AG04450 (cell line): ENCODE data around the gene PEX14. TPM values are rescaled to one million over a fixed set of nuclear protein-coding genes. Genes with fewer than 3 reads are reported as not detected.

Experiments used
- CTCF ChIA-PET: fragments of 300-600, 350-600 bp; formaldehyde crosslinking; extraction: SDS; loops from one replicate; lab custom pipeline; 2022; ENCODE audit warnings: antibody characterized with exemption, inconsistent platforms; lab: Charles Lee
- POLR2A ChIA-PET: fragments of 350-600 bp; formaldehyde crosslinking; extraction: SDS; loops from one replicate; lab custom pipeline; 2021; ENCODE audit warnings: antibody characterized with exemption, inconsistent platforms; lab: Yijun Ruan, JAX
- DNase-seq: peaks from one replicate; pipeline ENCODE4 v3.0.0-alpha.2; 2011; ENCODE audit warnings: low read depth, low spot score
- H3K27ac ChIP-seq: one replicate; pipeline ENCODE4 v1.5.1; 2012; ENCODE audit warnings: low read depth, low read length, control low read depth
- H3K27me3 ChIP-seq: one replicate; pipeline ENCODE4 v1.6.0; 2012; ENCODE audit warnings: low read length; ENCODE audit not compliant: control insufficient read depth, insufficient read depth
- H3K4me3 ChIP-seq: 2 replicates; pipeline ENCODE4 v1.5.1; 2011; ENCODE audit warnings: mild to moderate bottlenecking, low read depth, low read length, control low read depth
- H3K9me3 ChIP-seq: 2 replicates; pipeline ENCODE4 v1.5.1; 2012; ENCODE audit warnings: low read length; ENCODE audit not compliant: control insufficient read depth, insufficient read depth
- polyA plus RNA-seq: library from polyadenylated mRNA; depleted of rRNA; stranded (reverse); fragments of >200 nt; gene quantifications from 2 replicates; pipeline ENCODE4 v1.2.3, GENCODE V29; 2011
- TF ChIP-seq, protein P1 (sequence below): IDR thresholded peaks from 2 replicates; pipeline ENCODE4 v1.5.1; 2011; ENCODE audit warnings: low read depth, low read length, control low read depth, inconsistent platforms

The PEX14 gene
- polyA plus RNA-seq, 1 experiment, result 6.6 TPM

DNA sequence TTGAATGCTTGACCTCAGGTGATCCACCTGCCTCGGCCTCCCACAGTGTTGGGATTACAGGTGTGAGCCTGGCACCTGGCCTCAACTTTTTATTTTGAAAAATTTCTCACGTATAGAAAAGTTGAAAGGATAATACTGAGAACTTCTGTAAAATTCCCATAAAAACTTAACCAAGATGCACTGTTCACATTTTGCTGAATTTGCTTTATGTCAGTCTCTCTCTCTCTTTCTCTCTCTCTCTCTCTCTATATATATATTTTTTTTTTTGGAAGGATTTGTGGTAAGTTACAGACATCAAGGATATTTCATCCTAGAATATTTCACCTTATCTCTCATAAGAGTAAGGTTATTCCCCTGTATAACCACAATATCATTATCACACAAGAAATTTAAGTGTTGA, 5.9 kb downstream of the PEX14 start:
- no peaks in the 10 kb centered on the region for H3K27me3 ChIP-seq
- no peak for DNase-seq
- no peak overlapping the region for H3K4me3 ChIP-seq
- H3K27ac ChIP-seq, result no peak overlapping the region
- 0 out of 2 replicates have a peak, but pooled peaks cover under 1% of the 10 kb centered on the region for H3K9me3 ChIP-seq
- ChIA-PET CTCF (interaction anchor here (0.6 kb wide), 1 partner anchor 13 kb away, joined by 3 read pairs; no protein-coding TSS in a partner anchor), POLR2A (no interaction called here)
- TF ChIP-seq, protein P1, sequence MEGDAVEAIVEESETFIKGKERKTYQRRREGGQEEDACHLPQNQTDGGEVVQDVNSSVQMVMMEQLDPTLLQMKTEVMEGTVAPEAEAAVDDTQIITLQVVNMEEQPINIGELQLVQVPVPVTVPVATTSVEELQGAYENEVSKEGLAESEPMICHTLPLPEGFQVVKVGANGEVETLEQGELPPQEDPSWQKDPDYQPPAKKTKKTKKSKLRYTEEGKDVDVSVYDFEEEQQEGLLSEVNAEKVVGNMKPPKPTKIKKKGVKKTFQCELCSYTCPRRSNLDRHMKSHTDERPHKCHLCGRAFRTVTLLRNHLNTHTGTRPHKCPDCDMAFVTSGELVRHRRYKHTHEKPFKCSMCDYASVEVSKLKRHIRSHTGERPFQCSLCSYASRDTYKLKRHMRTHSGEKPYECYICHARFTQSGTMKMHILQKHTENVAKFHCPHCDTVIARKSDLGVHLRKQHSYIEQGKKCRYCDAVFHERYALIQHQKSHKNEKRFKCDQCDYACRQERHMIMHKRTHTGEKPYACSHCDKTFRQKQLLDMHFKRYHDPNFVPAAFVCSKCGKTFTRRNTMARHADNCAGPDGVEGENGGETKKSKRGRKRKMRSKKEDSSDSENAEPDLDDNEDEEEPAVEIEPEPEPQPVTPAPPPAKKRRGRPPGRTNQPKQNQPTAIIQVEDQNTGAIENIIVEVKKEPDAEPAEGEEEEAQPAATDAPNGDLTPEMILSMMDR, result no peak

DNA sequence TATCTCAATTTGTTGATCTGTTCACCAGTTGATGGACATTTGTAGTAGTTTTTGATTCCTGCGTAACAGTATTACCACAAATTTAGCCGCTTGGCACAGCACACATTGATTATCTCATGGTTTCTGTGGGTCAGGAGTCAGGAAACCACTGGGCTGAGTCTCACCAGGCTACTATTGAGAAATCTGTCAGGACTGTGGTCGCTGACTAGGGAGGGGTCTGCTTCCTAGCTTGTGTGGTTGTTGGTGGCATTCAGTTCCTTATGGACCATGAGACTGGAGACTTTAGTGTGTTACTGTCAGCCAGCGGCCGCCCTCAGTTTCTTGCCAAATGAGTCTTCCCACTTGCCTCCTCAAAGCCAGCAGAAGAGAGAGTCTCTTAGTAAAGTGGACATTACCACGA, 9.8 kb downstream of the PEX14 start:
- H3K27me3 ChIP-seq, result no peaks in the 10 kb centered on the region
- H3K4me3 ChIP-seq, result no peak overlapping the region
- TF ChIP-seq, protein P1, result no peak
- CTCF ChIA-PET, result interaction anchor here (2.6 kb wide), 1 partner anchor 10 kb away, joined by 32 read pairs; no protein-coding TSS in a partner anchor
- 0 out of 2 replicates have a peak, but pooled peaks cover 4% of the 10 kb centered on the region for H3K9me3 ChIP-seq
- DNase-seq, result no peak
- H3K27ac ChIP-seq, result peak overlapping the region; percentile 21
- POLR2A ChIA-PET, result no interaction called here

DNA sequence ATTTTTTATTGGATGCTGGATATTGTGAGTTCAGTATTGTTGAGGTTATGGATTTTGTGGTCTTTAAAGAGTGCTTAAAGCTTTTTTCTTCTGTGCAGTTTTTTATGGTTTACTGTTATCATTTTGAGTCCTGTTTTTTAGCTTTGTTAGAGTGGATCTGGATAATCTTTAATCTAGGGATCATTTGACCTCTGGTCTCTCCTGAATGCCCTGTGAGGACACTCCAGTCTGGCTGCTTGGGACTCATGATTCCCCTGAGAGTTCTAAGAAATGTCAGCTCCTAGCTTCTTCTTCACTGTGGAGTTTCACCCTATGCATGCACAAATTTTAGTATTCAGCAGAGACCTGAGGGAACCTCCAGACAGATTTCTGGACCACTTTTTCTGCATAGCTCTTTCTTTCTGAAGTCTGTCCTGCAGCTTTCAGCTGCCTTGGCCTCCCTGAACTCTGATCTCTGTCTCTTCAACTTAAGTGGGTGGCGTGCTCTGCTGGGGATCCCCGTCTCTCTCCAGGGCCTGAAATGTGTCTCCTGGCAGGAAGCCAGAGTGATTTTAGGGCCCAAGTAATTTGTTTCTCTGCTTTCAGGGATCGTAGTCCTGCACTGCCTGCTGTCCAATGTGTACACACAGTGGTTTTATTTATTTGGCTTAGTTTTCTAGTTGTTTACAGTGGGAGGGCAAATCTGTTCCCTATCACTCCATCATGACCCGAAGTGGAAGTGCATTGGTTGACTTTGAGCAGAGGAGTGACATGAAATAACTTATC, 14.7 kb downstream of the PEX14 start:
- H3K27ac ChIP-seq, result no peak overlapping the region
- H3K9me3 ChIP-seq, result 0 out of 2 replicates have a peak, but pooled peaks cover 4% of the 10 kb centered on the region
- no peaks in the 10 kb centered on the region for H3K27me3 ChIP-seq
- POLR2A ChIA-PET, result interaction anchor here (0.6 kb wide), 1 partner anchor 22 kb away, joined by 5 read pairs; no protein-coding TSS in a partner anchor
- no peak overlapping the region for H3K4me3 ChIP-seq
- TF ChIP-seq, protein P1, result no peak
- CTCF ChIA-PET, result interaction anchor here (1.9 kb wide), 1 partner anchor 112 kb away, joined by 9 read pairs; no protein-coding TSS in a partner anchor
- no peak for DNase-seq

DNA sequence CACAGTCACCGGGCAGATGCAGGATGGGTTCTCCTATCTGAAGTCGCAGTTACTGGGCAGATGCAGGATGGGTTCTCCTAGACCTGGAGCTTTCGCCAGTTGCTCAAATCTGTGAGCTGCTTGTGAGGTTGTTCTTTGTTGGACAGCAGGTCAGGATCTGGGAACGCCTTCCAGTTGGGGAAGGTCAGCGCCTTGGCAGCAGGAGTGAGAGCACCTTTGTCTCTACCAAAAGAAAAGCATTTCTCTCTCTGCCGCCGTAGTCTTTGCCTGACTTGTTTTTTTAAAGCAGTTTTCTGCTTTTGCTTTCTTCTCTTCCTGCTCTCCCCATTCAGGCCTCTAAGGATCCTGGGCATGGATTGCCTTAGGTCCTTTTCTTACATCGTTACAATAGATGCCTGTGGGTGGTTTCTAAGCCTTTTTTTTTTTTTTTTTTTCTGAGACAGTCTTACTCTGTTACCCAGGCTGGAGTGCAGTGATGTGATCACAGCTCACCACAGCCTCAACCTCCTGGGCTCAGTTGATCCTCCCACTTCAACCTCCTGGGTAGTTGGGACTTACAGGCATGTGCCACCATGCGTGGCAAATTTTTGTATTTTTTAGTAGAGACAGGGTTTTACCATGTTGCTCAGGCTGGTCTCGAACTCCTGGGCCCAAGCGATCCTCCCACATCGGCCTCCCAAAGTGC, 15.7 kb downstream of the PEX14 start:
- Histone ChIP-seq H3K27ac (no peak overlapping the region), H3K4me3 (no peak overlapping the region), H3K27me3 (no peaks in the 10 kb centered on the region), H3K9me3 (0 out of 2 replicates have a peak, but pooled peaks cover 4% of the 10 kb centered on the region)
- no peak for DNase-seq
- ChIA-PET POLR2A (no interaction called here), CTCF (interaction anchor here (0.6 to 7.5 kb wide), 3 partner anchors 16 to 1426 kb away, joined by 7 to 89 read pairs (median 9); no protein-coding TSS in a partner anchor)
- TF ChIP-seq, protein P1, result no peak

DNA sequence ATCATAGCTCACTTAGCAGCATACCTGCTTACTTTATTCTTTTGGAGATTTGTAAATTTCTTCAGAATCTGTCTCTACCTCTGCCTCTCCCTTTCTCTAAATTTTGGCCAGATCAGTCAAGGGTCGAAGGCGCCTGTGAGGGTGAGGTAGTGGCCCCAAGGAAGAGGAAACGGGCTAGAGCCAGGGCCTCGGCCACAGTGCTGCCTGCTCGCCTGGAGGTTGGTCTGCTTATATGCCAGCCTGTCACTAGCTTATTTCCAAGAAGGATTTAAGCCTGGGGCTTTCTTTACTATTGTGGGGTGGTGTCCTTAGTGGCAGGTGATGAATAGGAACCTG, 19.6 kb downstream of the PEX14 start:
- H3K27me3 ChIP-seq, result no peaks in the 10 kb centered on the region
- DNase-seq, result no peak
- CTCF ChIA-PET, result interaction anchor here (0.6 to 7.5 kb wide), 38 partner anchors 9 to 543 kb away, joined by 3 to 98 read pairs (median 6); partner anchors contain the start of gene CENPS
- no peak overlapping the region for H3K27ac ChIP-seq
- H3K9me3 ChIP-seq, result no peaks in the 10 kb centered on the region
- POLR2A ChIA-PET, result interaction anchor here (1.4 kb wide), 1 partner anchor 64 kb away, joined by 7 read pairs; the partner anchor contains the start of gene CENPS
- TF ChIP-seq, protein P1, result no peak
- H3K4me3 ChIP-seq, result no peak overlapping the region
